Tibial artery (tissue), 4 donors: ENCODE measurements around the gene ABCC1.

Source experiments
- DNase-seq, 2 donors: peaks; one replicate each; pipeline ENCODE4 v3.0.0-alpha.2; 2019
- H3K27ac ChIP-seq, 2 donors: fragments of 200-600 bp; sonication (generic) in 1 of 2; 1 replicate in 1 of 2; 2 replicates in 1 of 2; pipeline ENCODE4 v1.5.1; 2018 to 2019; ENCODE audit warnings: mild to moderate bottlenecking in 1 of 2
- H3K27me3 ChIP-seq, 2 donors: fragments of 200-600 bp; sonication (generic) in 1 of 2; one replicate each; pipeline versions ENCODE4 v1.5.1 to v1.6.0; 2016 to 2019
- H3K36me3 ChIP-seq, 3 donors: fragments of 200-600 bp; sonication (generic) in 2 of 3; one replicate each; pipeline ENCODE4 v1.5.1; 2016 to 2019; ENCODE audit warnings: mild to moderate bottlenecking in 2 of 3
- H3K4me1 ChIP-seq, 4 donors: fragments of 200-600 bp; sonication (generic) in 2 of 4; 1 replicate in 3 of 4; 2 replicates in 1 of 4; pipeline ENCODE4 v1.5.1; 2016 to 2019
- H3K4me3 ChIP-seq, 2 donors: fragments of 200-600 bp; sonication (generic) in 1 of 2; 1 replicate in 1 of 2; 2 replicates in 1 of 2; pipeline ENCODE4 v1.5.1; 2018 to 2019; ENCODE audit warnings: mild to moderate bottlenecking in 2 of 2
- H3K9me3 ChIP-seq, 3 donors: fragments of 200-600 bp; sonication (generic) in 1 of 3; one replicate each; pipeline ENCODE4 v1.5.1; 2016 to 2019
- CTCF ChIP-seq, 2 experiments: fragments of 200-600 bp in 1 of 2; fragments of 450-650 bp in 1 of 2; IDR thresholded peaks; one replicate each; pipeline ENCODE4 v1.5.1; 2017 to 2019; ENCODE audit warnings: antibody characterized with exemption in 2 of 2, mild to moderate bottlenecking in 1 of 2, moderate library complexity in 1 of 2
- intact Hi-C: fragments of 100-400 bp; cut with DNase I; formaldehyde crosslinking; loops from one replicate; pipeline ENCODE4 v1.15.0; 2023; ENCODE audit warnings: low total_unique reads

ABCC1 gene

GRCh38 chr16:16019488-16019887 lies 70.1 kb downstream of the ABCC1 start:
- Histone ChIP-seq H3K4me1 (peaks cover 0 to 79% (median 51%) of the 10 kb centered on the region in 4 donors), H3K9me3 (no peaks in the 10 kb centered on the region), H3K4me3 (no peak overlapping the region), H3K27ac (peak overlapping the region in 1 of 2 donors; percentile 51), H3K27me3 (no peaks in the 10 kb centered on the region), H3K36me3 (peaks cover 0 to 17% (median 0%) of the 10 kb centered on the region in 3 donors)
- TF ChIP-seq CTCF (IDR thresholded peaks at IDR 0.05), result no peak
- DNase-seq, result peak in 1 of 2 donors; percentile 83
- intact Hi-C loops, result loop anchor here (5.0 kb wide), 1 partner anchor 67 kb away; no protein-coding TSS in a partner anchor

GRCh38 chr16:16020291-16020690 lies 70.9 kb downstream of the ABCC1 start:
- TF ChIP-seq CTCF (IDR thresholded peaks at IDR 0.05), result no peak
- Histone ChIP-seq H3K9me3 (no peaks in the 10 kb centered on the region), H3K27ac (peak overlapping the region in 1 of 2 donors; percentile 51), H3K4me1 (peaks cover 0 to 81% (median 48%) of the 10 kb centered on the region in 4 donors), H3K36me3 (peaks cover 0 to 17% (median 0%) of the 10 kb centered on the region in 3 donors), H3K27me3 (no peaks in the 10 kb centered on the region), H3K4me3 (no peak overlapping the region)
- no peak for DNase-seq
- intact Hi-C loops, result no loop called here

GRCh38 chr16:16021020-16021419 lies 71.6 kb downstream of the ABCC1 start:
- DNase-seq, result no peak
- no peak for TF ChIP-seq CTCF (IDR thresholded peaks at IDR 0.05)
- intact Hi-C loops, result no loop called here
- H3K27me3 ChIP-seq, result no peaks in the 10 kb centered on the region
- H3K27ac ChIP-seq, result peak overlapping the region in 1 of 2 donors; percentile 78
- H3K4me1 ChIP-seq, result peaks cover 0 to 80% (median 50%) of the 10 kb centered on the region in 4 donors
- no peak overlapping the region for H3K4me3 ChIP-seq
- H3K9me3 ChIP-seq, result no peaks in the 10 kb centered on the region
- H3K36me3 ChIP-seq, result peaks cover 0 to 17% (median 0%) of the 10 kb centered on the region in 3 donors

- H3K36me3 ChIP-seq, result peaks cover 0 to 17% (median 0%) of the 10 kb centered on the region in 3 donors
- no peak for TF ChIP-seq CTCF (IDR thresholded peaks at IDR 0.05)
- H3K4me1 ChIP-seq, result peaks cover 0 to 82% (median 51%) of the 10 kb centered on the region in 4 donors
- H3K27me3 ChIP-seq, result no peaks in the 10 kb centered on the region
- peak overlapping the region; percentile 70 to 78 for H3K27ac ChIP-seq
- no peaks in the 10 kb centered on the region for H3K9me3 ChIP-seq
- H3K4me3 ChIP-seq, result no peak overlapping the region
- DNase-seq, result no peak
- intact Hi-C loops, result no loop called here
Measured at GRCh38 chr16:16021646-16021987, 72.2 kb downstream of the ABCC1 start.

- Histone ChIP-seq H3K4me3 (no peak overlapping the region), H3K27ac (peak overlapping the region; percentile 70 to 78)
Measured at GRCh38 chr16:16021988-16022682, 72.7 kb downstream of the ABCC1 start.

More at GRCh38 chr16:16021988-16022682, 72.7 kb downstream of the ABCC1 start:
- no peaks in the 10 kb centered on the region for H3K9me3 ChIP-seq
- no peaks in the 10 kb centered on the region for H3K27me3 ChIP-seq
- H3K36me3 ChIP-seq, result peaks cover 0 to 17% (median 0%) of the 10 kb centered on the region in 3 donors
- no peak for TF ChIP-seq CTCF (IDR thresholded peaks at IDR 0.05)
- intact Hi-C loops, result no loop called here
- peaks cover 0 to 85% (median 51%) of the 10 kb centered on the region in 4 donors for H3K4me1 ChIP-seq
- DNase-seq, result peak; percentile 98 to 99
